AG09319 (cell line): ENCODE measurements around the gene SLC66A2.
"Not testable (repeated sequence)": the region's sequence is repeated elsewhere in the genome, so short reads cannot be mapped to it uniquely, and the experiment has no call there.

Experiments used
- DNase-seq: peaks from one replicate; pipeline ENCODE4 v3.0.0-alpha.2; 2010; ENCODE audit warnings: low read depth; ENCODE audit errors: extremely low read depth
- CTCF ChIP-seq: IDR thresholded peaks from 2 replicates; pipeline ENCODE4 v1.5.1; 2011; ENCODE audit warnings: low read depth, mild to moderate bottlenecking, inconsistent platforms, low read length, moderate library complexity

Gene SLC66A2

GRCh38 chr18:79868168-79868784, 83.2 kb downstream of the SLC66A2 start:
- TF ChIP-seq CTCF, result no peak

GRCh38 chr18:79867666-79868065, 83.8 kb downstream of the SLC66A2 start:
- DNase-seq, result no peak
- TF ChIP-seq CTCF, result no peak

More at GRCh38 chr18:79868168-79868784, 83.2 kb downstream of the SLC66A2 start:
- DNase-seq, result no peak

- TF ChIP-seq CTCF, result no peak
- DNase-seq, result no peak
These were observed 84.4 kb downstream of the SLC66A2 start for GRCh38 chr18:79866889-79867574.

GRCh38 chr18:79865951-79866350, 85.5 kb downstream of the SLC66A2 start:
- not testable (repeated sequence) for DNase-seq

- DNase-seq, result not testable (repeated sequence)
These were observed 86.5 kb downstream of the SLC66A2 start for GRCh38 chr18:79864955-79865354.

- TF ChIP-seq CTCF, result no peak
- DNase-seq, result no peak
These were observed 87.3 kb downstream of the SLC66A2 start for GRCh38 chr18:79864006-79864725.

GRCh38 chr18:79863161-79864005, 88.1 kb downstream of the SLC66A2 start:
- no peak for DNase-seq
- TF ChIP-seq CTCF, result no peak

GRCh38 chr18:79862562-79862961, 88.9 kb downstream of the SLC66A2 start:
- no peak for DNase-seq
- TF ChIP-seq CTCF, result no peak
